H1 (cell line): Measurements from ENCODE around the gene LZTFL1. TPM values are rescaled to one million over a fixed set of nuclear protein-coding genes. Genes with fewer than 3 reads are reported as not detected.

ENCODE experiments used
- CTCF ChIA-PET: fragments of 300-600 bp; sonication (Branson Sonifier 250); formaldehyde crosslinking; loops from one replicate; lab custom pipeline; 2021; ENCODE audit not compliant: partially characterized antibody; lab: Charles Lee
- POLR2A ChIA-PET: fragments of 300-600 bp; sonication (Branson Sonifier 250); formaldehyde crosslinking; loops from one replicate; lab custom pipeline; 2021; ENCODE audit warnings: inconsistent platforms; ENCODE audit not compliant: partially characterized antibody; lab: Charles Lee
- DNase-seq, 2 experiments: peaks; one replicate each; pipeline versions ENCODE4 v3.0.0 to v3.0.0-alpha.2; 2010 to 2022; ENCODE audit warnings: low spot score in 2 of 2, low read depth in 1 of 2, mixed read lengths in 1 of 2
- FAIRE-seq: peaks from 2 replicates; lab custom pipeline; 2011; peaks lifted over from hg19 to GRCh38; lab: Jason Lieb, UNC
- H2AFZ ChIP-seq: 2 replicates; pipeline ENCODE4 v1.8.1; 2012; ENCODE audit warnings: low read length, inconsistent platforms
- H2AK5ac ChIP-seq: 2 replicates; pipeline ENCODE4 v1.6.1; 2013; ENCODE audit warnings: low read depth, low read length
- H2BK120ac ChIP-seq: replicated peaks from 2 replicates; pipeline ENCODE3; 2013; ENCODE audit warnings: low read depth, low read length, inconsistent platforms
- H2BK12ac ChIP-seq: 2 replicates; pipeline ENCODE4 v1.6.1; 2013; ENCODE audit warnings: low read depth, low read length
- H2BK15ac ChIP-seq: 2 replicates; pipeline ENCODE4 v1.6.1; 2013; ENCODE audit warnings: low read length
- H2BK20ac ChIP-seq: 2 replicates; pipeline ENCODE4 v1.6.1; 2013; ENCODE audit warnings: low read length
- H2BK5ac ChIP-seq: 2 replicates; pipeline ENCODE4 v1.6.1; 2013; ENCODE audit warnings: low read depth, low read length
- H3K14ac ChIP-seq: 2 replicates; pipeline ENCODE4 v1.6.1; 2013; ENCODE audit warnings: inconsistent platforms; ENCODE audit not compliant: insufficient read length
- H3K18ac ChIP-seq: 2 replicates; pipeline ENCODE4 v1.6.1; 2013; ENCODE audit warnings: low read length; ENCODE audit errors: extremely low read depth
- H3K23ac ChIP-seq: 2 replicates; pipeline ENCODE4 v1.6.1; 2013; ENCODE audit warnings: inconsistent platforms; ENCODE audit not compliant: insufficient read length
- H3K23me2 ChIP-seq: 2 replicates; pipeline ENCODE4 v1.6.1; 2013; ENCODE audit warnings: low read depth, low read length
- H3K27ac ChIP-seq: 2 replicates; pipeline ENCODE4 v1.6.1; 2011; ENCODE audit warnings: low read depth, low read length, inconsistent platforms
- H3K27me3 ChIP-seq, 4 experiments: replicated peaks in 1 of 4; 1 replicate in 1 of 4; 2 replicates in 3 of 4; pipeline versions ENCODE4 v1.6.1 to v1.8.1; 2011 to 2013; ENCODE audit warnings: low read length in 3 of 4, mild to moderate bottlenecking in 3 of 4, inconsistent platforms in 2 of 4, mixed read lengths in 2 of 4, moderate library complexity in 1 of 4; ENCODE audit not compliant: control insufficient read depth in 3 of 4, insufficient read depth in 3 of 4; ENCODE audit errors: extremely low read depth in 1 of 4
- H3K36me3 ChIP-seq, 4 experiments: 2 replicates each; pipeline versions ENCODE4 v1.6.1 to v1.8.1; 2011 to 2013; ENCODE audit warnings: mild to moderate bottlenecking in 4 of 4, low read length in 3 of 4, moderate library complexity in 2 of 4, control low read depth in 1 of 4, inconsistent platforms in 1 of 4; ENCODE audit not compliant: insufficient read depth in 4 of 4, control insufficient read depth in 2 of 4
- H3K4ac ChIP-seq: replicated peaks from 2 replicates; pipeline ENCODE3; 2013; ENCODE audit warnings: low read length, low read depth, mixed read lengths, inconsistent platforms; ENCODE audit not compliant: insufficient read length
- H3K4me1 ChIP-seq, 4 experiments: replicated peaks in 1 of 4; 1 replicate in 1 of 4; 2 replicates in 3 of 4; pipeline versions ENCODE4 v1.6.1 to v1.8.1; 2011 to 2013; ENCODE audit warnings: low read length in 3 of 4, inconsistent platforms in 2 of 4, mixed read lengths in 1 of 4; ENCODE audit not compliant: insufficient read depth in 4 of 4, control insufficient read depth in 3 of 4
- H3K4me2 ChIP-seq, 2 experiments: 2 replicates each; pipeline versions ENCODE4 v1.6.1 to v1.8.1; 2011 to 2013; ENCODE audit warnings: low read depth in 2 of 2, low read length in 2 of 2, control low read depth in 1 of 2, inconsistent platforms in 1 of 2, mild to moderate bottlenecking in 1 of 2; ENCODE audit not compliant: insufficient read depth in 1 of 2
- H3K4me3 ChIP-seq, 4 experiments: fragments of 200-600, 300-600 bp in 1 of 4; sonication (generic), shearing (Covaris generic), sonication (Bioruptor Twin) in 1 of 4; 2 replicates each; pipeline versions ENCODE4 v1.5.1 to v1.8.1; 2011 to 2016; ENCODE audit warnings: low read length in 4 of 4, low read depth in 3 of 4, control low read depth in 2 of 4, inconsistent platforms in 2 of 4, mild to moderate bottlenecking in 2 of 4, mixed read lengths in 1 of 4, moderate library complexity in 1 of 4; ENCODE audit not compliant: insufficient read depth in 2 of 4; ENCODE audit errors: extremely low read depth in 1 of 4
- H3K56ac ChIP-seq: replicated peaks from 2 replicates; pipeline ENCODE3; 2013; ENCODE audit warnings: low read depth, mild to moderate bottlenecking, mixed read lengths, low read length, inconsistent platforms; ENCODE audit not compliant: insufficient read length
- H3K79me1 ChIP-seq: 2 replicates; pipeline ENCODE4 v1.6.1; 2013; ENCODE audit warnings: low read depth, low read length, control low read depth
- H3K79me2 ChIP-seq, 2 experiments: 2 replicates each; pipeline versions ENCODE4 v1.6.1 to v1.8.1; 2012 to 2013; ENCODE audit warnings: low read length in 2 of 2, mild to moderate bottlenecking in 2 of 2, inconsistent platforms in 1 of 2; ENCODE audit not compliant: insufficient read depth in 2 of 2, control insufficient read depth in 1 of 2
- H3K9ac ChIP-seq, 4 experiments: replicated peaks in 1 of 4; 1 replicate in 1 of 4; 2 replicates in 3 of 4; pipeline versions ENCODE4 v1.6.1 to v1.8.1; 2011 to 2013; ENCODE audit warnings: low read depth in 3 of 4, low read length in 3 of 4, control low read depth in 2 of 4, mild to moderate bottlenecking in 2 of 4, moderate library complexity in 2 of 4, inconsistent platforms in 1 of 4; ENCODE audit errors: extremely low read depth in 1 of 4
- H3K9me3 ChIP-seq, 2 experiments: 2 replicates each; pipeline versions ENCODE4 v1.6.1 to v1.8.1; 2012 to 2013; ENCODE audit warnings: mild to moderate bottlenecking in 2 of 2, moderate library complexity in 2 of 2, control low read depth in 1 of 2, inconsistent platforms in 1 of 2, low read depth in 1 of 2, low read length in 1 of 2, mixed read lengths in 1 of 2; ENCODE audit not compliant: insufficient read depth in 2 of 2
- H4K20me1 ChIP-seq, 2 experiments: replicated peaks in 1 of 2; 2 replicates each; pipeline versions ENCODE3 to v1.8.1; 2011 to 2013; ENCODE audit warnings: inconsistent platforms in 2 of 2, low read length in 2 of 2, mild to moderate bottlenecking in 1 of 2; ENCODE audit not compliant: insufficient read depth in 2 of 2, control insufficient read depth in 1 of 2
- H4K5ac ChIP-seq: 2 replicates; pipeline ENCODE4 v1.6.1; 2013; ENCODE audit warnings: low read length, low read depth, mixed read lengths, inconsistent platforms; ENCODE audit not compliant: insufficient read length
- H4K8ac ChIP-seq: 2 replicates; pipeline ENCODE4 v1.8.0; 2013; ENCODE audit warnings: mild to moderate bottlenecking, moderate library complexity, low read length, inconsistent platforms; ENCODE audit not compliant: insufficient read depth; ENCODE audit errors: extremely low read depth
- H4K91ac ChIP-seq: replicated peaks from 2 replicates; pipeline ENCODE3; 2013; ENCODE audit warnings: low read length, mixed read lengths, inconsistent platforms; ENCODE audit not compliant: insufficient read length
- BACH1 ChIP-seq: IDR thresholded peaks from 2 replicates; pipeline ENCODE4 v1.6.1; 2012; ENCODE audit warnings: low read length, improper control_type of control experiment
- KDM5A ChIP-seq: fragments of 200-600 bp; IDR thresholded peaks from 2 replicates; pipeline ENCODE4 v1.7.1; 2012; ENCODE audit warnings: mild to moderate bottlenecking, low read length, inconsistent platforms, mixed read lengths
- RXRA ChIP-seq: IDR thresholded peaks from 2 replicates; pipeline ENCODE4 v1.6.1; 2011; ENCODE audit warnings: low read depth, mild to moderate bottlenecking, low read length, moderate library complexity; ENCODE audit not compliant: insufficient read depth
- SIN3A ChIP-seq, 2 experiments: IDR thresholded peaks in 1 of 2; conservative IDR thresholded peaks in 1 of 2; 2 replicates each; pipeline ENCODE4 v1.6.1; 2011 to 2012; ENCODE audit warnings: low read length in 2 of 2, improper control_type of control experiment in 1 of 2, low read depth in 1 of 2, mild to moderate bottlenecking in 1 of 2
- WGBS, 2 experiments: shearing (Covaris generic) in 1 of 2; methylation state at CpG; one replicate each; pipeline versions ENCODE4 v1.1.6 to v1.1.7; 2013 to 2015; ENCODE audit warnings: low lambda C conversion rate in 2 of 2, mixed read lengths in 2 of 2, inconsistent platforms in 1 of 2, low coverage in 1 of 2, missing lambda C conversion rate in 1 of 2; ENCODE audit not compliant: insufficient replicate concordance in 2 of 2, insufficient coverage in 1 of 2, insufficient read length in 1 of 2; ENCODE audit errors: extremely low coverage in 1 of 2, missing lambda C conversion rate in 1 of 2; 5-methylcytosine and 5-hydroxymethylcytosine counted together
- polyA plus RNA-seq, 7 experiments: library from polyadenylated mRNA; depleted of rRNA in 3 of 7; stranded (reverse) in 5 of 7; unstranded in 2 of 7; fragments of >200 nt in 5 of 7; fragments of 200-250 nt in 2 of 7; gene quantifications; 1 replicate in 5 of 7; 2 replicates in 1 of 7; 4 replicates in 1 of 7; pipeline versions ENCODE4 v1.2.1 to v1.2.3, GENCODE V29; 2011 to 2013; ENCODE audit warnings: missing spikeins in 2 of 7, mixed read lengths in 2 of 7
- total RNA-seq: library from RNA; stranded (reverse); fragmentation: NEBNext Ultra II Directional; extraction: Animal tissue kit (Norgen Biotek cat#: 25700); gene quantifications from 2 replicates; pipeline ENCODE4 v1.2.1, GENCODE V29; 2021

Gene LZTFL1
- total and polyA plus RNA-seq, 2 of the 8 experiments (the other 6 are each of a cell fraction or from before 2014, with no cell fraction given), result 8.7 to 11.5 TPM

DNA sequence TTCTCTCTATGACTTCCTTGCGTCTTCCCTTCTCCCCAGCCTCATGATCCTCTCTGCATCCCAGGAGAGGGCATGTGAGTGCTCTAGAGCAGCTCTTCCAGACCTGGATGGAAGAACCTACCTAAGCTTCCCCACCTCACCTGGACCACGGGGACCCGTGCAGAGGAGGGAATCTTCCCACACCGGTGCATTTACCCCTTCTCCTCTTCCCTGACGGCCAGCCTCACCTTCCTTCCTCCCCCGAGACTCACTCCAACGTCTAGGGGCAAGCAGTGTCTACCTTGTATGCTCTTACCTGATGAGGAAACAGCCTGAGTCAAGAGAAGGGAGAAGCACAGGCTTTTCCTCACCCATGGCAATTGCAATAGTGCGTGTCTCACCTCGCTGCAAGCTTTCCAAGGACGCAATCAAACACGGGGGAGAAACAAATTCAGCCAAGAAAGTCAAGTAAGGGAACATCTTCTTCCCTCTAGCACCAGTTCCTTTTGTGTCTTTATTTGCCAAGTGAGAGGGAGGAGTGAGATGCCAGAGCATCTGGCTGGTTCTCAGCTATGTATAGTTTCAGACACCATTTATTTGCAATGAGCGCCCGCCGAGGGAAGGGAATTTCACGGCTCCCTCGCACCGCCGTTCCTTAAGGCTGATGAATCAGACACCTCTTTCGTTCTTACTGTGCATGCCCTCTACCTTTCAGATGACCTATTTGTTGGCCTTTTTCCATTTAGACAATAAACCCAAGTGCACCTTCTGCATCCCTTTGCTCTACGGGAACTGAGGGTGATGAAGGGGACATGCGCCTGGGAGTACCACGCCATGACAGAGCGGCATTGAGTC lies 42.7 kb upstream of the LZTFL1 start:
- Histone ChIP-seq H3K9me3 (no peaks in the 10 kb centered on the region), H3K27ac (no peak overlapping the region), H3K4ac (no peak overlapping the region), H3K14ac (no peak overlapping the region), H3K79me2 (no peaks in the 10 kb centered on the region), H2BK20ac (no peak overlapping the region), H2BK12ac (no peak overlapping the region), H3K56ac (no peak overlapping the region), H3K4me3 (no peak overlapping the region), H2BK15ac (no peak overlapping the region), H3K23ac (no peak overlapping the region), H2AFZ (no peak overlapping the region), H2BK5ac (no peak overlapping the region), H4K91ac (no peak overlapping the region), H3K9ac (no peak overlapping the region), H2AK5ac (no peak overlapping the region), H3K23me2 (no peaks in the 10 kb centered on the region), H3K79me1 (no peaks in the 10 kb centered on the region; the same call in 1 of the 2 replicates), H4K8ac (no peak overlapping the region), H3K36me3 (no peaks in the 10 kb centered on the region; a peak in 1 of 8 replicates), H4K20me1 (no peaks in the 10 kb centered on the region), H3K27me3 (no peaks in the 10 kb centered on the region; a peak in 2 of 7 replicates), H3K4me2 (no peak overlapping the region), H3K18ac (no peak overlapping the region), H4K5ac (no peak overlapping the region), H2BK120ac (no peak overlapping the region), H3K4me1 (no peaks in the 10 kb centered on the region)
- ChIA-PET POLR2A (no interaction called here), CTCF (interaction anchor here (0.6 to 2.4 kb wide), 8 partner anchors 10 to 361 kb away, joined by 3 to 7 read pairs (median 3); no protein-coding TSS in a partner anchor)
- WGBS, 2 experiments, result 88% methylated on average over 20 of the region's 23 CpGs; no CpG with 5 or more reads in 1 of the 2 experiments
- TF ChIP-seq SIN3A (conservative IDR thresholded peaks at IDR 0.05 in 1 of 2, IDR thresholded peaks at IDR 0.05 in 1 of 2; ENCODE audit: low read depth in 1 of 2, low read length in 2 of 2) (no peak), RXRA (no peak), KDM5A (no peak), BACH1 (no peak)
- FAIRE-seq, result no peak
- no peak for DNase-seq
